ENCODE results near the gene USP6NL.

USP6NL gene

GRCh38 chr10:11548065-11548767 is 63.2 kb downstream of the USP6NL start:
- DNase-seq, result no peak

GRCh38 chr10:11546581-11546980 is 64.9 kb downstream of the USP6NL start:
- DNase-seq, result no peak

- DNase-seq, result no peak
These were observed 70.2 kb downstream of the USP6NL start for GRCh38 chr10:11541296-11541695.

GRCh38 chr10:11539191-11539868 is 72.1 kb downstream of the USP6NL start:
- no peak for DNase-seq

- DNase-seq, result no peak
These were observed 72.6 kb downstream of the USP6NL start for GRCh38 chr10:11538834-11539190.

GRCh38 chr10:11536228-11536627 is 75.2 kb downstream of the USP6NL start:
- DNase-seq, result no peak

GRCh38 chr10:11535346-11535959 is 76.0 kb downstream of the USP6NL start:
- no peak for DNase-seq

- no peak for DNase-seq
These were observed 78.1 kb downstream of the USP6NL start for GRCh38 chr10:11533328-11533781.

- no peak for DNase-seq
These were observed 79.1 kb downstream of the USP6NL start for GRCh38 chr10:11532306-11532705.

- no peak for DNase-seq
These were observed 80.6 kb downstream of the USP6NL start for GRCh38 chr10:11530806-11531205.

GRCh38 chr10:11529276-11529903 is 82.1 kb downstream of the USP6NL start:
- no peak for DNase-seq

- no peak for DNase-seq
These were observed 83.2 kb downstream of the USP6NL start for GRCh38 chr10:11528286-11528685.

- DNase-seq, result no peak
These were observed 83.7 kb downstream of the USP6NL start for GRCh38 chr10:11527691-11528255.

GRCh38 chr10:11527068-11527467 is 84.4 kb downstream of the USP6NL start:
- no peak for DNase-seq

- no peak for DNase-seq
These were observed 85.9 kb downstream of the USP6NL start for GRCh38 chr10:11525503-11525902.

GRCh38 chr10:11522821-11523245 is 88.6 kb downstream of the USP6NL start:
- no peak for DNase-seq

- no peak for DNase-seq
These were observed 89.6 kb downstream of the USP6NL start for GRCh38 chr10:11521860-11522259.

- DNase-seq, result no peak
These were observed 90.6 kb downstream of the USP6NL start for GRCh38 chr10:11520892-11521291.

- no peak for DNase-seq
These were observed 94.3 kb downstream of the USP6NL start for GRCh38 chr10:11517150-11517549.

GRCh38 chr10:11516431-11516746 is 95.1 kb downstream of the USP6NL start:
- DNase-seq, result no peak

GRCh38 chr10:11515596-11516430 is 95.6 kb downstream of the USP6NL start:
- peak; percentile 26 to 44 for DNase-seq

GRCh38 chr10:11513727-11514126 is 97.7 kb downstream of the USP6NL start:
- DNase-seq, result no peak

- no peak for DNase-seq
These were observed 98.9 kb downstream of the USP6NL start for GRCh38 chr10:11512596-11512995.

Data from stimulated activated CD4-positive, alpha-beta T cell treated with anti-CD3 and anti-CD28 coated beads, Interleukin-4, amount 100 ng/mL, for 4 hours (primary cell).